GM21447 (cell line): ENCODE data around the gene RGS12.
A peak's percentile ranks its signal among the peaks of the same experiment; 100 is the strongest.

Experiments
- ATAC-seq: cut with Tn5 transposase; IDR thresholded peaks from one replicate; pipeline ENCODE4 v1.9.1; 2021; ENCODE audit not compliant: unreplicated experiment

Gene RGS12

DNA sequence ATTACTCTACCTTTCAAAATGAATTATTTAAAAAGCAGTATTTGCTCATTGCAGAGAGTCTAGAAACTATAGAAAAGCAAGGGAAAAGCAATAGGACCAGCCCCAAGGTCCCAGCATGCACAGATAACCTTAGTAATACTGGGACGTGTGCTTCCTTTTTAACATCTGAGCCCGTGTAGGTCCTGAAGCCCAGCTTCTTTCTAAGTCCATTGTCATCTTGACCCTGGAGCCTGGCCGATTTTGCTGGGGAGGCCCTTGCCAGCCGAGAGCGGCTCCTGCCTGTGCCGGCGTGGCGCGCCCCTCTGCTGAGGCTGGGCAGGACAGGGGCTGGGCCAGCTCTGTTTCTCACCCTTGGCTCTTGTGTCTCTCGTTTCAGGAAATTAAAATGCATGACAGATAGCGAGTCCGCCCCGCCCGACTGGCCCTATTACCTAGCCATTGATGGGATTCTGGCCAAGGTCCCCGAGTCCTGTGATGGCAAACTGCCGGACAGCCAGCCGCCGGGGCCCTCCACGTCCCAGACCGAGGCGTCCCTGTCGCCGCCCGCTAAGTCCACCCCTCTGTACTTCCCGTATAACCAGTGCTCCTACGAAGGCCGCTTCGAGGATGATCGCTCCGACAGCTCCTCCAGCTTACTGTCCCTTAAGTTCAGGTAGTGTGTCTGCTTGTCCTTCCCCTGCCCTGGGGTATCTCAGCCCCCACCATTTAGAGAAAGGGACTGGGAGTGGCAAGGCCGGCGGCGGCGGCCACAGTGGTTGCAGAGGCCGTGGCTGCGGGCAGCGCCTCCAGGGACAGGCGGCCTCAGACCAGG is 39.8 kb upstream of the RGS12 start:
- no peak for ATAC-seq

DNA sequence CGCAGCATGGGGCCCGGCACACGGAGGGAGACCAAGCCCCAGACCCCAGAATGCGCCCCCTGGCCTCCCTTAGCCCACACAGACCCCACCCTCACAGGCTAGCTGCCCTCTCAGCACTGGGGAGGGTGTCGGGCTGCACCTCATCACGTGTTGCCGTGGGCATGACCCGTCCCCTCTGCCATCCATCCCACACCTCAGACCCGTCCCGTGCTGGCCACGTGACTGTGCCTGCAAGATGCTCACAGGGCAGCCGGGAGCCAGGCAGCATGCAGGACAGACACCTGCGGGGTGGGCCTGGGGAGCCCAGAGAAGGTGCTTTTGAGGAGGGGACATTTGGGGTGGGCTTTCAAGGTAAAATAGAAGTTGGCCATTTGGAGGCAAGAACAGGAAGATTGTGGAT is 39.0 kb upstream of the RGS12 start:
- no peak for ATAC-seq

DNA sequence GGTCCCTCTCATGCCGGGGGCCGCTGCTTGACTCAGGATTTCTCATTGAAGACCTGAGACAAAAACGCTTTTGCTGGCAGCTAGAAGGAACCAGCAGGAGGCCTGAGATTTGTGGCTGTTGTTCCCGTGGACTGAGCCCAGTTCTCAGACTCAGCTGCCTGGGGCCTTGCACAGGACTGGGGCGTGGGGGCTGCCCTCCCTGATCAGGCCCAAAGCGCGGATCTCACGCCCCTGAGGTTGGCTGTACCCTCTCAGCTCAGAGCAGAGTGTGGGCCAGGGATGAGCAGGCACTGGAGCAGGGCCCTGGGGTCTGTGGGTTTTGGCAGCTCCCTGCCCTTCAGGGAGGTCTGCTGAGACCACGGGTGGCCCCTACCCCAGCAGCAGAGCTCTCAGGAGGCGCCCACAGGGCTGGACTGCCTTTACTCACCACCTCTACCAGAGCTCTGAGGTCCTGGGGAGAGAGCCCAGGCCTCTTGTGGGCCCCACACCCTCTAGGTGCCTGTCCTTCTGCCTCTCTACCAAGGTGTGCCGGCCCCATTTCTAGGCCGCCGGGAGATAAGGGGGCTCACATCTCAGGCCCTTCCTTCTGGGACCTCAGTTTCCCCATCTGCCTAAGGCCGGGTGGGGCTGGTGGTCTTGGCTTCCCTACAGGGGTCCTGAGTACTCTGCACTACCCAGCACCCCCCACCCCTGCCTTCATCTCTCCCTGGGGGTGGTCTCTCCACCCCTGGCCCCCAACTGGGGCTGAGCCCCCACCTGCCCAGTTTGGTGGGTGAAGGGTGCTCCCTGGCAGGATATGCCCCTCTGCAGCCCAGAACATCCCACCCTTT is 38.3 kb upstream of the RGS12 start:
- no peak for ATAC-seq

DNA sequence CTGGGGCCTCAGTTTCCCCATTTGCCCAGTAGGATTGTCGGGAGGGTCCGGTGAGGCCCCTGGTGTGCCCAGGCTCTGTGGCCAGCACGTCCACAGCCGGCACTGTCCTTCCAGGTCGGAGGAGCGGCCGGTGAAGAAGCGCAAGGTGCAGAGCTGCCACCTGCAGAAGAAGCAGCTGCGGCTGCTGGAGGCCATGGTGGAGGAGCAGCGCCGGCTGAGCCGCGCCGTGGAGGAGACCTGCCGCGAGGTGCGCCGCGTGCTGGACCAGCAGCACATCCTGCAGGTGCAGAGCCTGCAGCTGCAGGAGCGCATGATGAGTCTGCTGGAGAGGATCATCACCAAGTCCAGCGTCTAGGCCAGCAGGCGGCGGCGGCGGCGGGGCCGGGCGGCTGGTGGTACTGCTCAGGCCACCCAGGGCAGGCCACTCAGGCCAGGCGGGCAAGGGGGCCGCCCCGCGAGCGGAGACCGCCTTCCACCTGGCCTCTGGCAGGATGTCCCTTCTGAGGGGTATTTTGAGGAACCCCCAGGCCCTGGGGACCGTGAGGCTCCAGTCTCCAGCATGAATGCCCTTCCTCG is 37.1 kb upstream of the RGS12 start:
- no peak for ATAC-seq

DNA sequence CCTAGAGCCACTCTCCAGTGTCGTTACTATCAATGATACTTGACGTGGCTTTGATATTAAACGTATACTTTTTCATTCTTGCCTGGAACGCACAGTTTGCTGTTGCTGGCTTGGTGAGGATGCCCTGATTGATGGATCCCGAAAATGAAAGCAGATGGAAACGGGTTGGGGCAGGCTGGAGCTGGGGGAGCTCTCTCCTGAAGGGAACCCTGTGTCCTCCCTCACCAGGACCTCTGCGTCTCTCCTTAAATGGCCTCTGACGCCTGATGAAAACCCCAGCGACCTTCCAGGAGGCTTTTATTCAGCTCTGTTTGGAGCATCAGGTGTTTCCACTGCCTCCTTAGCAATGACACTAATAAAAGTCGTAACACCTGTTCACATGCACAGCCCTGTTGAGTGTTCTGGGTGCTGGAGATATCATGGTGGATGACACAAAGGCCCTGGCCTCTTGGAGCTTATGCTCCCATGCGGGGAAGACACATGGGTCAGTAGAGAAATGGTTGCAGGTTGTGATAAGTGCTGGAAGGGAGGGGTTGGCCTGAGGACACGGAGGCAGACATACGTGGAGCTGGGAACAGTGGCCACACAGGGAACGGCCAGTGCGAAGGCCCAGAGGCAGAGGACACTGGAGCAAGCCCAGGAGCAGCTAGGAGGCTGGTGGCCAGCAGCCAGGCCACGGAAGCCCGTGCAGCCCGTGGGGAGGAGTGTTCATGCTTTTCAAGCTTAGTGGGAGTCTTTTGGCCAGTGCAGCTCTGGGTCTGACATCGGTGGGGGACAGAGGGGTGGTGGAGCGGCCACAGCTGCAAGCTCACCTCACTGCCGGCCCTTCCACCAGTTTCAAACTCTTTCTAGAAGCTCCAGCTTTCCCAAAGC is 36.4 kb upstream of the RGS12 start:
- no peak for ATAC-seq

DNA sequence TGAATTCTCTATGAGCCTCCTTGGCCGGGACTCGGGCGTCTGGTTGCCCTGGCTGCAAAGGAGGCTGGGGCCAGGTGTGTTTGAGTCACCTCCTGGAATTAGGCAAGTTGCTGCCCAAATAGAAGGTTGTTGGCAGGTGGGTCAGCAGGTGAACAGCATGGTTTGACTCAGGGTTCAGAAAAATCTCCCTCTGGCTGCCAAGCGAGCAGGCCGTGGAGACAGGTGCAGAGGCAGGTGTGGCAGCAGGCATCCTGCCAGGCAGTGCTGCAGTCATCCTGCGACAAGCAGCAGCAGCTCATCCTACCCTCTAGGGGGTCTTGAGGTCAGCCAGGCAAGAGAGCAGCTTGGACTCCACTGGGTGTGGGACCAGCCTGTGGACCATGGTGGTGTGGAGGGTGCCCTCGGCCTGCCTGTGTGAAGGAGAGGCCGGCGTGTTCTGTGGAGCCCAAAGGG is 35.7 kb upstream of the RGS12 start:
- ATAC-seq = no peak

DNA sequence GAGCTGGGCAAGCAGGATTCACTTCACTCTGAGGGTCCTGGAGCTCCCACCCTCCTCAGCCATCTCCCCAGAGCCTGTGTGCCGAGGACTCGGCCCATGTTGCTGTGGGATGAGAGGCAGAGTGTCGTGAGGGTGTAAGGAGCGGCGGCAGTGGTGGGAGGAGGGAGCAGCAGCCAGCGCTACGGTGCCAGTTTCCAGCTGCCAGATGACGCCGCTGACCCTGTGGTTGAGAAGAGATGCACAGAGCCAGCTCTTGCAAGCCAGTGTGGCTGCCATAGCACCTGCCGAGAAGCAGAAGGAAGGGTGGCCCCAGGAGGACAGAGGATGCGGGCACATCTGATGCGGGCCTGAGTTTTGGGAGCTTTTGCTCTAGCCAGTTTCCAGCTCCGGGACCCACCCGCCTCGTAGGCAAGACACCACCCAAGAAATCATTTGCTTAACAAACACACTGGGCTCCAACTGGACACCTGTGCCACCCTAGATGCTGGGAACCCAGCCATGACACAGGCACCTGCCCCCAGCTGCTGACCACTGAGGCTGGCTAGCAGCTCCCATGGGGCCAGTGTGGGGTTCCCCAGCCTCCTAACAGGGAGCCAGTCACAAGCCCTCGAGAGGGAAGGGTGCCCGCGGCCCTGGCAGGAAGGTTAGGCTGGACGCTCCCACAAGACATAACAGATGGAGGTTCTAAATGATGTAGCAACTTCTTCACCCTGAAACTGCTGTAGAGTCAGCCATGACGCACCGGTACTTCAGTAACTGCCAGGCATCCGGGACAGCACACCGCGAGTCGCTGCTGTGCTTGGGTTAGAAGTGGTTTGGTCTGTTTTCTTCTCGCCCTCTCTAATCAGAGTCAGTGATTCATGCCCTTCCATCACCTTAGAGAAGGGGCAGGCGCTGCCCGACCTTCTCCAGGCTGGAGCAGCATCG is 35.0 kb upstream of the RGS12 start:
- ATAC-seq = peak; percentile 52

DNA sequence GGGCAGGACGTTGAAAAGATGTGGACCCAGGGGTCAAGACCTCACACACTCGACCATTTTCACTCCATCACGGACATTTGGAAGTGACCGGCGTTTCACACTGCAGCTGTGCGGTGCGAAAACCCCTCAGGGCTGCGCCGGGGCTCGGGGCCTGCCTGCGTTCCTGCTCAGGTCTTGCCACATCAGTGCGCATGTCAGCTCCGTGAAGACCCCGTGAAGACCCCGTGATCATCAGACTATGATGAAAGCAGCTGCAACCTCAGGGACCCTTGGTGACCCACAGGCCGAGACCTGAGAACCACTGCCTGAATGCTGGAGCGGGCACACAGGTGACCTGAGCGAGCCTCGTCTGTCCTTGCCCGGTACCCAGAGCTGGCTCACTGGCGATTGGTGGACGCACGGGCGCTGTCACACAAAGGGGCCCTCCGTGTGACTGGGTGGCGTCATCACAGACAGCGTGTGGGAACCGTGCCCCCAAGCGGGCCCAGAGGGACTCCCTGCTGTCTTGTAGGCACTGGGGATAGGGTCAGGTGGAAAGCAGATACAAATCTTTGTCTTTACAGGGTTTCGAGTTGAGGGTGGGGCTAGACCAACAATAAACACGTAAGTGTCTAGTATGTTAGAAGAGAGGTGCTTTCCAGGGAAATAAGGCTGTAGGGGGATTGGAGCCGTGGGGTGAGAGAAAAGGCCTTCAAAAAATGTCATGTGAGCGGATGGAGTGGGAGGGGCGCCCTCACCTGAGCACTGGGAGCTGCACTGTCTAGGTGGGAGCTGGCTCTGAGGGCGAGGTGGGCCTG is 31.2 kb upstream of the RGS12 start:
- ATAC-seq = no peak

DNA sequence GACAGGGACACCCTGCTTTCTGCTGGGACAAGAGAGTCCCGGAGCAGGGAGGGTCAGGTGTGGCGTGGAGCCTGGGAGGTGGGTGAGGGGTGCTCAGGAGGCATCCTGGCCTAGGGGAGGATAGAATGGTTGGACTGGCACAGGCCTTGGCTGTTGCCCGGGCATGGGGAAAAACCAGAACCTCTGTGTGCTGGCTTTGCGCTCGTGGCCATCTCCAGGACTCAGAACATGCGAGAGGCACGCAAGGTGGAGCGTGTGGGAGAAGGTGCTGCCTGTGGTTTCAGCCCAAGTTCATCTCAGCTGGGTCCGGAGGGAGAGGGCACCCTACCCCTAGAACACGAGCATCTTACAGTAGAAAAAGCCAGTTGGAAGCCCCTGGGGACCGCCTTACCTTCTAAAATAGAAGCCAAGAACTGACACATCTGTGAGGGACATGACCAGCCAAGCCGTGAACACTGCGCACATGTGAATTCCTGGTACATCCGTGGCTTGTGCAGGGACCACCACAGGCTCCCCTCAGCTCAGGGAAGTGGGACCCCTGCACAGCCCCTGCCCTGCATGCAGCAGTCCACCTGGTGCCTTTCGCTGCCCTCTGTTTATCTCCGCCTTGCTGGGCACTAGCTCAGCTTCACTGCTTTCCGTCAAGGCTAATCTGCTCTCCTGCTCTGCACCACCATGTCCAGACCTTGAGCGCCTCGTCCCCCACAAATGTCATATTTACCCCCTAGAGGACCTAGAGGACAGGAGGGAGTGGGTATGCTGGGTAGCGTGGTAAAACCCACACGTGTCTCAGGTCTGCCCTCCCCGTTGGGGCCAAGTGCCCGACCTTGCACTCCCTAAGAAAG is 30.4 kb upstream of the RGS12 start:
- no peak for ATAC-seq

DNA sequence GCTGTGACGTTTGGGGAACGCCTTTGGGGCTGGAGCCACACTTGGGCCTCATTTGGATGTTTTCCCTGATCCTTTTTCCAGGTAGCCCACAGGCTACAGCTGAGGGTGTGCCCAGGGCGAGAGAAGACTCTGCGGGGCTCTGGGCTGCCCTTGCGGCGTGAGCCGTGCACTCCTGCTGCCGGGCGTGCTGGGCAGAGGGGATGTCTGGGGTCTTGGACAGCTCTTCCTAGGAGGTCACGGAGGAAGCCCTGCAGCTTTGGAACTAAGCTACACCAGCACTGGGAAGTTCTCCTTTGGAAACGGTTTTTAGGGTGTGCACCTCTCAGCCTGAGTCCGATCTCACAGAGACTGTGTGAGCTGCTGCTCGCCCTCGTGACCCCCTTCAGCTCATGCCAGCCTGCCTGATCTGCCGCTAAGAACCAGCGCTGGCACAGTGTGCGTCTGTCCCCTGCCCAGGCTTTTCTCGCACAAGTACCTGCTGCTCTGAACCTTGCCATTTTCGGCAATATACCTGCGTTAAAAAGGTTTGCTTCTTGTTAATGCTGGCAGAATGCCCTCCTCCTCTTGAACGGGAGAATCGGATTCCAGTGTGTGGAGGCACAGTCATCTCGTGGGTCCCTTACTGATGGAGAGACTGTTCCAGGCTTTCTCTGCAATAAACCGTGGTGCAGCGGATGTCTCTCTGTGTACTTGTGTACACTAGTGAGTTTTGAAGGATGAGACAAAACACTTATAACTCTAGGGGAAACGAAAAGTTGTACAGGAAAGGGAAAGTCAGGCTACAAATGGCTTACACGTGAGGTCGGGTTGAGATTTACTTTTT is 29.6 kb upstream of the RGS12 start:
- no peak for ATAC-seq

DNA sequence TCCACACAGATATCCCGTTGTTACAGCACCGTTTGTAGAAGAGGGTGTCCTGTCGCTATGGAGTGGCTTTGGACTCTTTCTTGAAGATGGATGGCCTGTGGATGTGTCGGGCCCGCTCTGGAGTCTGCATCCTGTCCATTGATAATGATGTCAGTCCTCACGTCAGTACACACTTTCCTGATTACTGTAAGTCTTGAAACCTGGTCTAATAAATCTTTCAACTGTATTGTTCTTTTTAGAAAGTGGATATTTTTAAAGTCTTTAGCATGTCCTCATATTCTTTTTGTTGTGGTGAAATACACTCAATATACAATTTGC is 29.0 kb upstream of the RGS12 start:
- no peak for ATAC-seq

DNA sequence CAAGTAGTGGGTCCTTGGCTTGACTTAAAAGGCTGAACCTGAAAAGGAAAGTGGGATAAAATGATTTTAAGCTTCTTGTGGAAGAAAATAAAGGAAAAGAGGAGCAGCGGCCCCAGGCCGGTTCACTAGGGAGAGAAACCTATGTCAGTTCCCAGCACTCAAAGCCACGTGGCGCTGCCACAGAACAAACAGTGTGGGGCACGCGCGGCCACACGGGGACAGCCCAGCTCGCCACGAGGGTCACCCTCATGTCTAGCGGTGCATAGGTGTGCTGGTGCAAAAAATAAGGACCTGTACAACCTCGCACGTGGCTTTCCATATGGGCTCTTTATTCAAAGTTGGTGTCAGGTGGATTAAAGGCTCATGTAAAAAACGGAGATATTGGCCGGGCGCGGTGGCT is 26.7 kb upstream of the RGS12 start:
- no peak for ATAC-seq

DNA sequence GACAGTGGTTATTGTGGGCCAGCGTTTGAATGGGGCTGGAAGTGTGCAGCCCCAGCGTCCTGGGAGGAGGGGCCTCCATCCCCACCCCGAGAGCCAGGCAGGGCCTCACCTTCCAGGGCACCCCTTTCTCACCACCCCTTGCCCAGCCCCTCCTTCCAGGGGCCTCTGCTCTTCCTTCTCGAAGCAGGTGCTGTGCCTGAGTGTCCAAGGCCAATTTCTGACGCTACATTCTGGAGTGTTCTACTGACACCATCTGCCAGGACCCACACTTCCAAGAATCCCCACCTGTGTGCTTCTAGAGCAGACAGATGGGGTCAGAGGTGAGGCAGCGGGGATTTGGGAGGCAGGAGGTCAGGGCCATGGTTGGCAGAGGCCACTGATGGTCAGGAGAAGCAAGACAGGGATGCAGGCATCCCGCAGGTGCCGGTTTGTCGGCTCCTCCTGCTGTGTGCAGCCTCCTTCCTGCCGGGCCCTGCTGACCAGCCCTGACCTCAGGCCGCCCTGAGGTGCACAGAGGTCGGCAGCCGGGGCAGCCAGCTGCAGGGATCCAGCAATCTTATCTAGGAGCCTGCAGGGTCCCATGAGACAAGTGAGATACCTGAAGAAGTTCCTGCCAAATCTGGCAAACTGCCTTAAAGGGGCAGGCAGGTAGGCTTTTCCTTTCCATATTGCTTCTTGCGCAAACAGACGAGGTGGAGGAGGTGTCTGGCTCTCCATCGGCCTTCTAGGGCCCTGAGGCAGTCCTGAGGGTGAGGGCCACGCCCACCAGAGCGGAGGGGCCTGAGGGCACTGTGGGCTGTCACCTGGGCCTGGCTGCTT is 25.0 kb upstream of the RGS12 start:
- ATAC-seq = no peak

DNA sequence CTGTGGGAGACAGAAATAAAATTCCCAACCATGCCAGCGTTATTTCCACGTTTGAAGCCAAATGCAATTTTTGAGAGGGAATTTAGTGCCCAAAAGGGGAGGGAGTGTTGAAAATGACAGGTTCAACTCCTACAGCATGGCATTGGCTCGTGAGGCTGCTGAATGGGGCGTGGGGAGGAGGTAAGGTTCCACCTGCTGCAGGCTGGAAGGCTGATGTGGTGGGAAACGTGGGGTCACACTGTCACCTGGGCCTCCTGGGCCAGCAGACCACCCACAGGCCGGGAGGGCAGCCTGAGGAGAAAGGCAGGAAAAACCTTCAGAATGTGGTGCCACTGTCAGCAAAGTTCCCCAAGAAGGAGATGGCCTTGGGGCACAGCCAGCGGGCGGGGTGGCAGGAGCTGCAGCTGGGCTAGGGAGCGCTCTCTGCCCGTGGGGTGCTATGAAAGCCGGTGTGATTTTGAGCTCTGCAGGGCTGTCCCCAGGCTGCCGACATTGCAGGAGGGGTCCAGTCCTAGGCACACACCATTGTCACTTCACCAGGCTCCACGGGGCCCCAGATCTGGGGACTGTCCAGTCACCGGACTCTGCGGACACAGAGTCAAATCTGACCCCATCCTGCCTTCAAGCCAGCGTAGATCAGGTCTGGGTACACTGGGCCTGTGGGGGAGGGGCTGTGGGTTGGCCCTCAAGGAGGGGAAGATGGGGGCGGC is 24.3 kb upstream of the RGS12 start:
- ATAC-seq = no peak

DNA sequence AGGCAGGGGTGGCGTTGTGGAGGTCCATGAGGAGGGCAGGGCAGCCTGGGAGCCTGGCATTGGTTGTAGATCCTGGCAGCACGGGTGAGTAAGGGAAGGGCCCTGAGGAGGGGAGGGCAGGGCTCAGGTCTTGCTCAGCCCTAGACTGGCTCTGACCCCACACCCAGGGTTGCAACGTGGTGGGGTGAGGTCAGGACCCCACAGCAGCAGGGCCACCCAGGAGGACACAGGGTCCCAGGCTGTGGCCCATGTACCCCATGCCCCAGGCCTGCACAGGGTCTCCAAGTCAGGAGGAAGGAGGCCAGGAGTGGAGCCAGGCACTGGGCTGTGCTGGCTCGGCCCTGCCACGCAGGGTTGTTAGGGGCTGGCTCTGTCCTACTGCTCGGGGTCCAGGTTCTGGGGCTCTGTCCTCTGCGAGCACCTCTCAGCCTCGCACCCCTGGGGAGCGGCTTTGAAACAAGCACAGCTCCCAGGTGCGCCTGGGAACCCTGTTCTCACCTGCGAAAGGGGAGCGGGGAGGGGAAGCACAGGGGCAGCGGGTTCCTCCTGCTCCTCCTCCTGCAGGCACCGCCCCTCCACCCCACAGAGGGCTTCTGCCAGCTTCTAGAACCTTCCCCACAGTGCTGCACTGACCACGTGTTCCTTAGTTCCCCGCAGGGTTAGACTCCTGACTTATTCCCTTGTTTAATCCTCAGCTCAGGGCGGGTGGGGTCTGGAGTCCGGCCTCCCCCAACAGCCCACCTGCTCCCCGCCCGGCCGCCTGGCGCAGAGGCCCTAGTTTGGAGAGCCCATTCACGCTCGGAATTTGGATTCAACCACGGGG is 23.5 kb upstream of the RGS12 start:
- ATAC-seq = no peak
